Embryonic facial prominence (tissue), 1 donor: ENCODE results near the gene IBA57.
A peak's percentile ranks its signal among the peaks of the same experiment; 100 is the strongest.

Source experiments
- DNase-seq: peaks from one replicate; pipeline ENCODE4 v3.0.0-alpha.2; 2016; ENCODE audit errors: extremely low spot score

The IBA57 gene

DNA sequence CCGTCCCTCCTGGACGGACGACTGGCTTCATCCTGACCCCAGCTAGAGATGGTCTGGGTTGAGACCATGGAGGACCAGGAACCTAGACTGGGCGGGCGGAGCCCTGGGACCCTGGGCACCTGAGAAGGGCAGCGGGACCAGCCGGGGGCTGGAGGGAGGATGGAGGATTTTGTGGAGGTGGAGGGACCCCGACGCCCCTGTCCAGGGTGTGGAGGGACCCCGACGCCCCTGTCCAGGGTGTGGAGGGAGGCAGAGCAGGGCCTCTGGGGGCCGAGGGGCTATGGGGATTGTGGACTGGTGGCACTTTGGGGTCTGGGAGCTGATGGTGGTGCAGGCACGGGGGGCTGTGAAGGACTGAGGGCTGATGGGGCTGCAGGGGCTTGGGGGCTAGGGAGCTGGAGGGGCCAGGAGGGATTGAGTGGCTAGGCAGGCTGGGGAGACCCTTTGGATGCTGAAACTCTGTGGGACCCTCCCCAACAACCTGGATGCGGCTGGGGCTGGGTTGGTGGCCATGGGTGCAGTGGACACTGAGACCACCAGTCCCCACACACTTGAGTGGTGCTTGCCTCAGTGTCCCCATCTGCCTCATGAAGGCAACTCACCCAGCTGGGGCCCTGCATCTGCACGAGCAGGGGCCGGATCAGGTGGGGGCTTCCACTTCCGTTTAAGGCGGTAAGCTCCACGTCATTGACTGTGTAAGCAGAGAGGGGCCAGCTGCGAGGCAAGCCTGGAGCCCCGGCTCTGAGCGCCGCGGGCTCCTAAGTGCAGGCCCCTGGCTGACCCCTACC, 8.5 kb upstream of the IBA57 start:
- no peak for DNase-seq

DNA sequence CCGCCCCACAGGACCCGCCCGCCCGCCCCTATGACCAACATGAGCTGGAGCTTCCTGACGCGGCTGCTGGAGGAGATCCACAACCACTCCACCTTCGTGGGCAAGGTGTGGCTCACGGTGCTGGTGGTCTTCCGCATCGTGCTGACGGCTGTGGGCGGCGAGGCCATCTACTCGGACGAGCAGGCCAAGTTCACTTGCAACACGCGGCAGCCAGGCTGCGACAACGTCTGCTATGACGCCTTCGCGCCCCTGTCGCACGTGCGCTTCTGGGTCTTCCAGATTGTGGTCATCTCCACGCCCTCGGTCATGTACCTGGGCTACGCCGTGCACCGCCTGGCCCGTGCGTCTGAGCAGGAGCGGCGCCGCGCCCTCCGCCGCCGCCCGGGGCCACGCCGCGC, 7.9 kb upstream of the IBA57 start:
- DNase-seq: no peak

DNA sequence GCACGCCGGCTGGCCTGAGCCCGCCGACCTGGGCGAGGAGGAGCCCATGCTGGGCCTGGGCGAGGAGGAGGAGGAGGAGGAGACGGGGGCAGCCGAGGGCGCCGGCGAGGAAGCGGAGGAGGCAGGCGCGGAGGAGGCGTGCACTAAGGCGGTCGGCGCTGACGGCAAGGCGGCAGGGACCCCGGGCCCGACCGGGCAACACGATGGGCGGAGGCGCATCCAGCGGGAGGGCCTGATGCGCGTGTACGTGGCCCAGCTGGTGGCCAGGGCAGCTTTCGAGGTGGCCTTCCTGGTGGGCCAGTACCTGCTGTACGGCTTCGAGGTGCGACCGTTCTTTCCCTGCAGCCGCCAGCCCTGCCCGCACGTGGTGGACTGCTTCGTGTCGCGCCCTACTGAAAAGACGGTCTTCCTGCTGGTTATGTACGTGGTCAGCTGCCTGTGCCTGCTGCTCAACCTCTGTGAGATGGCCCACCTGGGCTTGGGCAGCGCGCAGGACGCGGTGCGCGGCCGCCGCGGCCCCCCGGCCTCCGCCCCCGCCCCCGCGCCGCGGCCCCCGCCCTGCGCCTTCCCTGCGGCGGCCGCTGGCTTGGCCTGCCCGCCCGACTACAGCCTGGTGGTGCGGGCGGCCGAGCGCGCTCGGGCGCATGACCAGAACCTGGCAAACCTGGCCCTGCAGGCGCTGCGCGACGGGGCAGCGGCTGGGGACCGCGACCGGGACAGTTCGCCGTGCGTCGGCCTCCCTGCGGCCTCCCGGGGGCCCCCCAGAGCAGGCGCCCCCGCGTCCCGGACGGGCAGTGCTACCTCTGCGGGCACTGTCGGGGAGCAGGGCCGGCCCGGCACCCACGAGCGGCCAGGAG, 7.2 kb upstream of the IBA57 start:
- no peak for DNase-seq

DNA sequence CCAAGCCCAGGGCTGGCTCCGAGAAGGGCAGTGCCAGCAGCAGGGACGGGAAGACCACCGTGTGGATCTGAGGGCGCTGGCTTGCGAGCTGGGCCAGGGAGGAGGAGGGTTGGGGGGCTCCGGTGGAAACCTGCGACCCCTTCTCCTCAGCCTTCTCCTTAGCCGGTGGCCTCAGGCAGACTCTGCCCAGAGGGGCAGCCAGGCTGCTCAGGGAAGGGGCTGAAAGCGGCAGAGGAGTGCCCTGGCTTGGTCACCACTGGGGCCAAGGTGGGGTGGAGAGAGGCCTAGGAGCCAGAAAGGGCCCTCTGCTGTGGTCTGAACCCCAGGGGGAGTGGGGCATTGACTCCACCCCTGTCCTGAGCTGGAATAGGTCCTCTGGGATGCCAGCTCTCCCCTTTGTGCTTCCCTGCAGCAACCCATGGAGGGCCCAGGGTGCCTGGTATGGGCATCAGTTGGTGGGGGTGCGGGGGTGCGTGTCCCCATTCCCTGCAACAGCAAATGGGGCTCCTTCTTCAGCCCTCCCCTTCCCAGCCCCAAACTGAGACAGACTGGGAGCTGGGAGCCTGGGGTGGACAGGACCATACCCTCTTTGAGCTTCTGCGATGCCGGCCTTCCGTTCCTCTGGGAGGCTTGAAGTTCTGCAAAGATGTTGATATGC, 6.5 kb upstream of the IBA57 start:
- DNase-seq: no peak

DNA sequence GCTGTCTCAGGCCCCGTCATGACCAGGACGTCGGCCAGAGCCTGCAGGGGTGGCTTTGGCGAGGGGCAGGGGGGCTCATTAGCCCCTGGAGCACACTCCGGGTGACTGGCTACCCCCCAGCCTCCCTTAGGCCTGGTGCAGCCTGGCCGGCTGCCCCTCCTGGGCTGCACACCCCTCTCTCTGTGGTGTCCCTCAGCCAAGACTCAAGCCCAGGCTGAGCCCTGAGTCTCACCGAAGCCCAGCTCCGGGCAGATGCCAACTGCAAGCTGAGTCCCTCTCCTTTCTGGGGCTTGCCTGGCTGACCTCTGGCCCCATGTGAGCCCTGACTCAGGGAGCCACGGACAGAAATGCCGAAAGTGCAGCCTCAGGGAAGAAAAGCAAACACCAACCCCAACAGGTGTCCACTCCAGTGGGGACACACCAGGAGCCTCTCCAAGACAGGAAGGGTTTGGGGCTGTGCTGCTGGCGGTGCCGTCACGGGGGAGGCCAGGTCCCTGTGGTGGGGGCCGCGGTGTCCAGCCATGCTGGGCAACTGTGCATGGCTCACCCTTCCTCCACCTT, 5.3 kb upstream of the IBA57 start:
- DNase-seq: no peak

DNA sequence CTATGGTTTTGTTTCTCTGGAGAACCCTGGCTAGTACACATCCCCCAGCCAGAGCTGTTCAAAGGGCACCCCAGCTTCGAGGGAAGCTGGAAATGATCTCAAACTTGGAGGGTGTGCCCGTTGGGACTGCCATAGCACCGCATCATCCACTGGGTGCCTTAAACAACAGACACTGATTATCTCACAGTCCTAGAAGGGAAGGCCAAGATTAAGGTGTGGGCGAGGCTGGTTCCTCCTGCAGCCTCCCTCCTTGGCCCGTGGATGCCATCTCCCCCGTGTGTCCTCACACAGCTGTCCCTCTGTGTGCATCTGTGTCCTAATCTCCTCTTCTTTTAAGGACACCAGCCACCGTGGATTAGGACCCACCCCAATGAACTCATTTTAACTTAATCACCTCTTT, 4.2 kb upstream of the IBA57 start:
- DNase-seq: no peak

DNA sequence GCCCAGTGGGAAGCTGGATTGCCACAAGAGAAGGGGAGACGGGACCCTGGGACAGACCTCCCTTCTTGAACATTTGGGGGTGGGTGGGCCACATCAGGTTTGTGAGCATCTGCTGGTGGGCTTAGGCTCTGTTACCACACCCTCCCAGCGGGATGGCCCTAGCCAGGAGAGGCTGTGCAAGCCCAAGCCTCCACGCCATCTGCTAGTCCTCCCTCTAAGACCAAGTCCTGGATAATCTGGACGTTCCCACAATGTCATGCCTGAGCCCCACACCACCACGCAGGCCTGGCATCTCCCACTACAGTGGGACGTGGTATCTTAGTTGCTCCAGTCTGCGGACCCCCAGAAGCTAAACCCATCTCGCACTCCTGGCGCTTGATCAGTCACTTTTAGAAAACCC, 3.7 kb upstream of the IBA57 start:
- DNase-seq: no peak

DNA sequence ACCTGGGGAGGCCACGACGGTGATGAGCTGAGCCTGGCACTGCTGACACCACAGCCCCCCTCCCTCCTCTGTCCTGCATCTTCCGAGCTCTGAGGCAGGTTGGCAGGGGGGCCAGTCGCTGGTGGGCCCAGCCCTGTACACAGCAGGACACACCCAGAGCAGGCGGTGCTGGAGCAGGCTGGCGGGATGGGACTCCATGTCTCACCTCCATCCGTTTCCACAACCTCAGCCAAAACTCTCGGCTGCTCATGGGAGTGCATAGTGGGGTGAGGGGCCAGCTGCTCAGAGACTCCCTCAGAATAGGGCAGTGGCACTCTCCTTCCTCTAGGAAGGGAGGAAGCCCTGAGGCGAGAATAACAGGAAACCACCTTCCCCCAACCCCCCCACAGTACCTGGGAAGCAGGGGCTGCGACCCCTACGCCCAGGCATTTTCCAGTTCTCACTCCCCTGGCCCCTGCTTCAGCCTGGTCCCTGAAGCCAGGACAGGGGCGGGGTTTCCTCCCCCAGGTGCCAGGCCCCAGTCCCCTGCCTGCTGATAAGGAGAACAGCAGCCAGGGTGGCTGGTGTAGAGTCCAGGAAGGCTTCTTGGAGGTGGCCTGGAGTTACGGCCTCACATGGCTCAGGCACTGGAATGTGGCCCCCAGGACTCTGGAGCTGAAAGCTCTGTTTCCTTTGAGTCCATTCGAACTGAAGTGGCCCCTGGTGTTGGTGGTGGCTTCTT, 3.2 kb upstream of the IBA57 start:
- DNase-seq: no peak

DNA sequence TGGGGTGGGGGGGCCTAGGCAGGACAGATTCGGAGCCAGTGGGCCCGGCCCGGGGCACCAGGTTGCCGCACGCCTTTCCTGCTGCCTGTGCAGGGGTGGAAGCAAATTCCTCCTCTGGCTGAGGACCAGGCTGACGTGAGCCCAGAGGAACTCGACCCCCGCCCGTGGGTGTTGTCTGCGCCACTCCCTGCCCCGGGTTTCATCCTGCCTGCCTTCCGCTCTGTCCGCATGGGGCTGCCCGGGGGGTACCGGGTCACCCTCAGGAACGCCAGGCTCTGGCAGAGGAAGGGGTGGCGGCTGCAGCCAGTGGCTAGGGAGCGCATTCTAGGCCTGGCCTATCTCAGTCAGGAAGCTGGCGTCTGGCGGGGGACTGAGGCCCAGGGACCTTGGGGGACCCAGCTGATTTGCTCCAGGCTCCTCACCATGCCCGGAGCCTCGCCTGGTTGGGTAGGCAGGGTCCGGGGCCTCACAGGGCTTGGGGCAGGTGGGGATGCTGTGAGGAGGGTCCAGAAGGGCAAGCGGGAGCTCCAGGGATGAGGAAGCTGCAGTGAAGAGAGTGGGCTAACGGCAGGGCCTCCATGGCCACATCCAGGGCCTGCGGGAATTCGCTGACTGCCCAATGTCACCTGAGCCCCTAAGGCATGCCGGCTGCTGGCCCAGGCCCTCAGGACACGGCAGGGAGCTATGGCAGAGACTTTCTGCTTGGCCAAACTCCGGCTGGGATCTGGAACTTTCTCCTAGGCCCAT, 2.4 kb upstream of the IBA57 start:
- DNase-seq: no peak

DNA sequence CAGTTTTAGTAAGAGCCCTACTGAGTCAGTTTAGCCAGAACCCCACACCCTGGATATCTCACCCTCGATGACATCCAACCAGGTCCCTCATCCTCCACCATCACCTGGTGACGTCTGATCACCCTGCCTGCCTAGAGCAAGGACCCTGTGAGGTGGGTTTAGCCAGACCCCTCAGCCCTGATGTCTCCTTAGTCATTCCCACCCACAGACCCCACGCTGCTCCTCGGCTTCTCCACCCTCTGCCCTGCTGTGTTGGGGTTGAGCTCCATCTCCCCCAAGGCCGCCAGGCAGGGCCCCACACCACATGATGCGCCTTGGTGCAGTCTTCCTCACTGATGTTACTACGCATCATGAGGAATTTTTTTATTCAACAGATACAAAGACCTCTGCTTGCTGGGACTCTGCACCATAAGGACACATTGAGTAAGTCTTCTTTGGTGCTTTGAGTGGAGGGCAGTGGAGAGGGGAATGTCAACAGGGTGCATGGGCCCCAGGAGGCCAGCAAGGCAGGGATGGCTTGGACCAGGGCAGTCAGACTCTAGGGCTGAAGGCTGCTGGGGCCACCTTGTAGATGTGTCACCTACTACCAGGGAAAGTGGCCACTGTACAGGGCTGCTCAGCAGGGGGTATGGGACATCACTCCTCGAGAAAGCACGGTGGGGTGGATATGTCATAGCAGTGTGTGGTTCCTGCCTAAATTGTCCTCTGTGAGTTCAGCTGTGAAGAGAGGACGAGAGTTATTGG, 1.7 kb upstream of the IBA57 start:
- no peak for DNase-seq

DNA sequence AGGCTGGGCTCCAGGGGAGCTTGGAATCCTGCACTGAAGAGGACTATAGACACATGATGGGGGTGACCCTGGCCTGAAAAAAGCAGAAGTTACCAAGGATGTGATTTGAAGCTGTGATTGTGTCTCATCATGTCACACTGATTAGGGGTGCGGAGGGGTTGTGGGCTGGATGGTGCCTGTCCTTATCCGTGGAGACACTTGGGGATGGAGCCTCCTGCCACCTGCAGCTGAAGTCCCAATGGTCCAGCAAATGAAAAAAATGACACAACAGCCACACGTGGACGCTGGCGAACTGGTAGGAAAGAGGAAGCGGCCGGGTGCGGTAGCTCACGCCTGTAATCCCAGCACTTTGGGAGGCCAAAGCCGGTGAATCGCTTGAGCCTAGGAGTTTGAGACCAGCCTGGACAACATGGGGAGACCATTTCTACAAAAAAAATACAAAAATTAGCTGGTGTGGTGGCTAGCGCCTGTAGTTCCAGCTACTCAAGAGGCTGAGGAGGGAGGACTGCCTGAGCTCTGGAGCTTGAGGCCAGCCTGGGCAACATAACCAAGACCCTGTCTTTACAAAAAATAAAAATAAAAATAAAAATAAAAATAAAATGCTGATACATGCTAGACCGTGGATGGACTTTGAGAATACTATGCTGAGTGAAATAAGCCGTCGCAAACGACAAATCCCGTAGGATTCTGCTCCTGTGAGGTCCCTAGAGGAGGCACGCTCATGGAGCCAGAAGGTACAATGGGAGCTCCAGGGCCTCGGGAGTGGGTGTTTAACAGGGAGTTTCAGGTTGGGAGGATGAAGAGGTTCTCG, 838 bp upstream of the IBA57 start:
- DNase-seq: no peak

DNA sequence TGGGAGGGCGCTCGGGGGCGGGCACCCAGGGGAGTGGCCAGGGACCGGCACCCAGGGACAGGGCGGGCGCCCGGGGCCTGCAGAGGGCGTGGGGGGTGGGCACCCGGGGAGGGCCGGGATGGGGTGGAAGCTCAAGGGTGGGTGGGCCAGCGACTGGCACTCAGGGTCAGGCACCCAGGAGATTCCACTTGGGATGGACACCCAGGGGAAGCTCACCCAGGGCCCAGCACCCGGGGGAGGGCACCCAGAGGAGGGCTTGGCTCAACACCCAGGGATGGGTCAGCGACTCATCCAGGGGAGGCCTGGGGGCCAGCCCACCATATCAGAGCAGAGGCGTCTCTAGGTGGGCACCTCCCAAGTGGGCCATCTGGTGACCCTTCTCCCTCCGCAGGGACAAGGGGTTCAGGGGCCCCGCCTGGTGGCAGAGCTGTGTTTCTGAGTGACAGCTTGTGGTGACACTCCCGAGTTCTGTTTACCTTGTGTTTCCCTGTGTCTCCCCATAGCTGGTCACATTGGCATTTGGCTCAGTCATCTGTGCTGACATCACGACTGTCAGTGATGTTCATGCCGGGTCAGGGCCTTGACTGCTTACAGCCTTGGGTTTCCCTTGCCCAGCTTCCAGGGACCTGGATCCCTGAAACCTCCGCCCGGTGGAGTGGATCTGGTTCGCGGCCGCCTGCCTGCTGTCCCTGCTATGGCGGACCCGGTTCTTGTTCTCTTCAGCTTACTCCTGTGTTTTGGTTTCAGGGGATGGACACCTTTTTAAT, 749 bp downstream of the IBA57 start:
- DNase-seq: peak; percentile 51

DNA sequence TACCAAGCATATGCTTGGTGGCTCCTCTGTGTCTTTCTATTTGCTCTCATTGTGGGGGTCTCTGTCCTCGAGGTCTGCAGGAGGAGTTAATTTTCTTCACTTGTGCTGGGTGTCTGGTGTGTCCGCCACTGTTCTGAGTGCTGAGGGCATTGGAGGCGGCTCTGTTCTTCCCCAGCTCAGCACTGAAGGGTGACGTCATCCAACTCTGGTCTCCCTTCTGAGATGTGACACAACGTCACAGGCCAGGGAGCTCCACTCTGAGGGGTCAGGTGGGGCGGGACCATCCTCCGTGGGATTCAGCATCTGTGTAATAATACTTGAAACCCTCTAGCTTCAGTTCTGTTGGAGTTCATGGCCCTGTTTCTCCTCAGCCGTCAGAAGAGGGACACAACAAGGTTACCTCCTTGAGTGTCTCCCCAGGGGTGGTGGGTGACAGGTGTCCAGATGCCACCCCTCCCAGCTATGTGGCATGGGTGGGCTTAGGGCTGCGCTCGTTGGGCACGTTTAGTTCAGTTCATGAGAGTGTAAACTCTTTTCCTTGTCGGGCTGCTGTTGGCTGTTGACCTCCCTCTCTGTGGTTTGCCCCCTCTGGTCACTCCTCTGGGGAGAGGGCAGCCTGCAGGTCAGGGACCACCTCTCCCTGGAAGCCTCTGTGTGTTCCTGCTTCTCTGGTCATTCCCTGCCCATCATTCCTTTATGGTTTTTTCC, 3.1 kb downstream of the IBA57 start:
- DNase-seq: no peak

DNA sequence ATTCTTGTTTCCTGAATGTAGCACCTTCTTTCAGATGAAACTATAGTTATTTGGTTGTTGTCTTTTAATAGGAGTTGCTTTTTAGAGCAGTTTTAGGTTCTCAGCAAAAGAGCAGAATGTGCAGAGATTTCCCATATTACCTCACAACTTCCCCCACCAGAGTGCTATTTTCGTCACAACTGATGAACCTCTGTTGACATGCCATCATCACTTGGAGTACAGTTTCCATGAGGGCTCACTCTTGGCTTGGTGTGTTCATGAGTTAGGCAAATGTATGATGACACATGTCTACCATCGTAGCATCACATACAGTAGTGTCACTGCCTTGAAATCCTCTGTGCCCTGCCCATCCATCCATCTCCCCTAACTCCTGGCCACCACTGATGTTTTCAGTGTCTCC, 3.7 kb downstream of the IBA57 start:
- DNase-seq: no peak

DNA sequence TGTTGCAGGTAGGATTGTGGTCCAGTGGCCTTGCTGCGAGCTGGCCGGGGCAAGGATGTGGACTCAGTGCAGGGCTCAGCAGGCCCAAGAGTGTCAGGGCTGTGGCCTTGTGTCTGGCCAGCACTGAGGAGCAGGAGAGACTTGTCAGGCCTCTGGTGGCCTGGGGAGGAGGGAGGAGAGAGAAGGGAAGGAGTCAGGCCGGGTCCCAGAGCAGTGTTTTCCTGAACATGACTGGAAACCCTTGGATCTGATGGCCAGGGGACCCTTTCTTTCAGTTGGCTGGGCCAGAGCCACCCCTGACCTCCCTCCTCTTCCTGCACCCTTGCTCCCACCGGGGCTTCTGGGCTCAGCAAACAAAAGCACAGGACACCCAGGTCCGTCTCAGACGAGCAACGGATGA, 5.1 kb downstream of the IBA57 start:
- DNase-seq: no peak

DNA sequence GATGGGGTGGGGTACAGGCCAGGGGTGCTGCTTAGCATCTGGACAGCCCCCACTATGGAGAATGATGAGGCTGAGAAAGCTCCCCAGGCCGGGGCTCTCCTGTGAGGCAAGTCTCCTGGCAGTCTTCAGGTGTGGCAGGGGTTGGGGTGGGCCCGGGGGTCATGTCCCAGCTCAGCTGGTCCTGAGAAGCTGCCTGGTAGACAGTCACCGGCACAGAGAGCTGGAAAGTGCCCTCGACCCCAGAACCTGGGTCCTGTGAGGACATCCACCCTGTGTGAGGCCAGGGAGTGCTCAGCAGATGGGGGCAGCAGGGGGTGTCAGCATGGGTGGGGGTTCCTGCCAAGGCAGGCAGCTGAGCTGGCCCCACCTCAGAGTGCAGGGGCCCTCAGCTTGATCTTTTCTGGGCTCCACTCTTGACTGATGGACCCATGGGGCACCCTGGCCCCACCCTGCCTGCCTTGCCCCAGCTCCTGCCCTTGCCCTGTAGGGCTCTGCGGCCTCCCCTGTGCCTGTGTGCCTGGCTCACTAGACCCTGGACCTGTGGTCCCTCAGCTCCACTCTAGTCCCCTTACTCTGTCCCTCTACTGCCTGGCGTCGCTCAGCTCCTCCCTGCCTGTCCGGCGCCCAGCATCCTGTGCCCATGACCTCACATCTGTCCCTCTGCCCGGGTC, 5.8 kb downstream of the IBA57 start:
- DNase-seq: no peak
